Stimulated activated CD4-positive, alpha-beta T cell treated with anti-CD3 and anti-CD28 coated beads, Interleukin-1b, Interleukin-23, amount 100 ng/mL, for 1 hour (primary cell): ENCODE results near the gene PPIF.

ENCODE experiments used
- DNase-seq, 2 donors: peaks; one replicate each; pipeline ENCODE4 v3.0.0-alpha.2; 2020; ENCODE audit warnings: low read depth in 2 of 2

PPIF gene

DNA sequence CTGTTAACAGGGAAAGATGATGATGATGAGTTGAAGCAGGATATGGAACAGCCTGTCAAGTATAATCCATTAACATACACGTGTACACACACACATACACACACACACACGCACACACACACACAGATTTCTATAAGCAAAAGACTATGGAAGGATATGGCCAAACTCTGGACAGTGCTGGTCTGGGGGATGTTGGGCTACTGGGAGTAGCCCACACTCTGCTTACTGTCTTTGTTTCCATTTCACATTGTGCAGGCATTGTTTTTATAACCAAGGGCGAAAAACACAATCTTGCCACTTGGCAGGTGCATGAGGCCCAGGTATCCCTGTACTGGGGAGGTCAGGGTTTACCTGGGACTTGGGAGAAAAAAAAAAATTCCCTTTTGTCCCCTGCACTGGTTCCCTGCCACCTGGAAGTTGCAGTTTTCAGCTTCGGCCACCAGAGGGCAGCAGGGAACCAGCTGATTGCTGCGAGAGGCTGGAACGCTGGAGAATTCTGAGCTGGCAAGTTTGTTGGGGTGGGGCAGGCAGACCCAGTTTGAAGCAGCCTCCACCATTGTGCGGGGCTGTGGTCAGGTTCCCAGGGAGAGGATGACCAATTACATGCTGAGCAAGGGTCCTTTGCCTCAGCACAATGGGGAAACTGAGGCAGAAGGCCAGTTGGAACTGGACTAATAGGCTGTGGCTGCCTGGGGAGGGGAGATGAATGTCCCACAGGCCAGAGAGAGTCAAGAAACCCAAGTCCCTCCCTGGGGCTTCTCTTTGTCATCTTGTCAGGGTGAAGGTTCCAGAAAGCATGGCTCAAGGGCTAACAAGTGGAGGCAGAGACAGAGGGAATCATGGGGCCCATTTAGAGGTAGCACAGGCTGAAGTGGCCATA lies 27.3 kb downstream of the PPIF start:
- DNase-seq, result peak; percentile 54 to 56

DNA sequence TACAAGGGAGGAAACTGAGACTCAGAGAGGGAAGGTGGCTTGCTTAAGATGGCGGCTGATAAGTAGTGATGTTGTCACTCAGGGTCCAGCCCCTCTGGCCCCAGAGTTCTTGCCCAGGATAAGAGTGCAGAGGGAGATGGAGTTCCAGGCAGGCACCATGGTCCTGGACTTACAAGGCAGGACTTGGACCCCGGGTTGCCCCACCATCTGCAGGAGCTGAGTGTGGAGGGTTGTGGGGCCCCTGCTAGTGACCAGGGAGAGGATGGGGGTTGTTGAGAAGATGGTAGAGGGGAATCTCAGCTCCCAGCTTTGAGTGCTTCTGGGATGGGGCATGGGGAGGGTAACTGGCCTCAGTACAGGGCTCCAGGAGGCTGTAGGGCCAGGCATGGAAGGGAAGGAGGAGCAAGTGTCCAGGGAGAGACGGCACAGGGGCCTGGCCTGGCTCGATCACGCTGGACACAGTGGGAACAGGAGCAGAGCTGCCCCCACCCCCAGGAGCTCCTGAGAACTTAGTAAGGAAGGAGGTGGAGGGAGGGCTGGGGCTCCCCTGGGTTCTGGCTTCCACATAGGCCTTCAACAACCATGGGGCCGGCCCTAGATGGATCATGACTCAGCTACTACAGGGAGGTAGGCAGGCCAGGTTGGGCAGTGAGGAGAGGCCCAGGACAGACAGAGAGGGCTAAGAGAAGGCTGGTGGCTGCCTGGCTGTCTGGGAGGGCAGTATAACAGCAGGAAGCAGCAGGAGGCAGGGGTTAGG lies 28.2 kb downstream of the PPIF start:
- DNase-seq, result no peak

DNA sequence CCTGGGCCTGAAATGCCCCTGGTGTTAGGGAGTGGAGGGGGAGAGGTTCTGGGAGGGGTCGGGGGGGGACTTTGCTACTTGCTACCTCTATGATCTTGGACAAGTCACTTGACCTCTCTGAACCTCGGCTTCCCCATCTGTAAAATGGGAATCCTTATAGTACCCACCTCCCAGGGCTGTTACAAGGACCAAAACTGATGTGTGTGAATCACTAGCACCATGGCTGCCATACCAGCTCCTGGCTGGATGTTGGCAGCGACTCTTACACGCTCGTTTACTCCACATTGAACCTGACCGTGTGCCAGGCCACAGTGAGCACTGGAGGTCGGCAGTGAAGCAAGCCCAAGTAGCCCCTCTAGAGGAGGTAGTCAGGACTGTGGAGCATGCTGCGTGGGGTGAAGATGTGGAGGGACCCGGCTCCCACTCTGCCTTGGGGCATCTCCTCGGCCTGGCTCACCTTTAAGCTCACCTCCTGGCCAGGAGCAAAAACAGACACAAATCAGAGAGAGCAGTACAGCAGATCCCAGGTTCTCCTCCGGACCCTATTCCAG lies 28.9 kb downstream of the PPIF start:
- no peak for DNase-seq

DNA sequence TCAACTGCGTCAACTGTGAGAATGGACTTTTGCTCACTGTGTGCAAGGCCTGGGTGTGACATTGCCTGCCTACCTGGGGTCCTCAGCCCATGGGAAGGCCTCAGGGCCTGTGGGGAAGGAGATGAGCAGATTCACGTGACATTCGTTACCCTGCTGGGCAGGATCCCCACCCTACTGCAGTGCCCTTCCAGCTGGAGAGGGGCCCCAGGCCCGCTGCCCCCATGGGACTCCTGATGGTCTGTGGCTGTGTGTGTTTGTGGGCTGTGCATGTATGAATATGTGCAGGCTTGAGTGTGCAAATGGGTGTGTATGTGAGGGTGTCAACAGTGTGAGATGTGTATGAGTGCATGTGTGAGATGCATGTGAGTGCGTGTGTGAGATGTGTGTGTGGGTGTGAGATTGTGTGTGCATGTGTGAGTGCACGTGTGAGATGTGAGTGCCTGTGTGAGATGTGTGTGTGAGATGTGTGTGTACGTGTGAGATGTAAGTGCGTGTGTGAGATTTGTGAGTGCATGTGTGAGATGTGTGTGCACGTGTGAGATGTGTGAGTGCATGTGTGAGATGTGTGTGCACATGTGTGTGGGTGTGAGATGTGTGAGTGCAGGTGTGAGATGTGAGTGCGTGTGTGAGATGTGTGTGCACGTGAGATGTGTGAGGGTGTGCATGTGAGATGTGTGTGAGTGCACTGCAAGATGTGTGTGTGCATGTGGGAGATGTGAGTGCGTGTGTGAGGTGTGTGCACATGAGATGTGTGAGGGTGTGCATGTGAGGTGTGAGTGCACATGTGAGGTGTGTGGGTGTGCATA lies 29.7 kb downstream of the PPIF start:
- DNase-seq, result no peak

DNA sequence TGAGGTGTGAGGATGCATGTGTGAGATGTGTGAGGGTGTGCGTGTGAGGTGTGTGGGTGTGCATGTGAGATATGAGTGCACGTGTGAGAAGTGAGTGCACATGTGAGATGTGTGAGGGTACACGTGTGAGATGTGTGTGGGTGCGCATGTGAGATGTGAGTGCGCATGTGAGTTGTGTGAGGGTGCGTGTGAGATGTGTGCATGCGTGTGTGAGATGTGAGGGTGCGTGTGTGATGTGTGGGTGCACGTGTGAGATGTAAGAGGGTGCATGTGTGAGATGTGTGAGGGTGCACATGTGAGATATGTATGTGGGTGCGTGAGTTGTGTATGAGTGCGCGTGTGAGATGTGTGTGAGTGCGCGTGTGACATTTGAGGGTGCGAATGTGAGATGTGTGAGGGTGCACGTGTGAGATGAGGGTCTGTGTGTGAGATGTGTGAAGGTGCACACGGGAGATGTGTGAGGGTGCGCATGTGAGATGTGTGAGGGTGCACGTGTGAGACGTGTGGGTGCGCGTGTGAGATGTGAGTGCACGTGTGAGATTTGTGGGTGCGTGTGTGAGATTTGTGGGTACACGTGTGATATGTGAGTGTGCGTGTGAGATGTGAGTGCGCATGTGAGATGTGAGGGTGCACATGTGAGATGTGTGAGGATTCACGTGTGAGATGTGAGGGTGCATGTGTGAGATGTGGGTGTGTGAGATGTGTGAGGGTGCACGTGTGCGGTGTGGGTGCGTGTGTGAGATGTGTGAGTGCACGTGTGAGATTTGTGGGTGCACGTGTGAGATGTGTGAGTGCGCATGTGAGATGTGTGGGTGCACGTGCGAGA lies 30.5 kb downstream of the PPIF start:
- no peak for DNase-seq

DNA sequence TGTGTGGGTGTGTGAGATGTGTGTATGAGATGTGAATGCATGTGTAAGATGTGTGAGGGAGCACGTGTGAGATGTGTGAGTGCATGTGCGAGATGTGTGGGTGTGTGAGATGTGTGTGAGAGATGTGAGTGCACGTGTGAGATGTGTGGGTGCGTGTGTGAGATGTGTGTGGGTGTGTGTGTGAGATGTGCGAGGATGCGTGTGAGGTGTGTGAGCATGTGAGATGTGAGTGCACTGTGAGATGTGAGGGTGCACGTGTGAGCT lies 31.0 kb downstream of the PPIF start:
- DNase-seq, result no peak

DNA sequence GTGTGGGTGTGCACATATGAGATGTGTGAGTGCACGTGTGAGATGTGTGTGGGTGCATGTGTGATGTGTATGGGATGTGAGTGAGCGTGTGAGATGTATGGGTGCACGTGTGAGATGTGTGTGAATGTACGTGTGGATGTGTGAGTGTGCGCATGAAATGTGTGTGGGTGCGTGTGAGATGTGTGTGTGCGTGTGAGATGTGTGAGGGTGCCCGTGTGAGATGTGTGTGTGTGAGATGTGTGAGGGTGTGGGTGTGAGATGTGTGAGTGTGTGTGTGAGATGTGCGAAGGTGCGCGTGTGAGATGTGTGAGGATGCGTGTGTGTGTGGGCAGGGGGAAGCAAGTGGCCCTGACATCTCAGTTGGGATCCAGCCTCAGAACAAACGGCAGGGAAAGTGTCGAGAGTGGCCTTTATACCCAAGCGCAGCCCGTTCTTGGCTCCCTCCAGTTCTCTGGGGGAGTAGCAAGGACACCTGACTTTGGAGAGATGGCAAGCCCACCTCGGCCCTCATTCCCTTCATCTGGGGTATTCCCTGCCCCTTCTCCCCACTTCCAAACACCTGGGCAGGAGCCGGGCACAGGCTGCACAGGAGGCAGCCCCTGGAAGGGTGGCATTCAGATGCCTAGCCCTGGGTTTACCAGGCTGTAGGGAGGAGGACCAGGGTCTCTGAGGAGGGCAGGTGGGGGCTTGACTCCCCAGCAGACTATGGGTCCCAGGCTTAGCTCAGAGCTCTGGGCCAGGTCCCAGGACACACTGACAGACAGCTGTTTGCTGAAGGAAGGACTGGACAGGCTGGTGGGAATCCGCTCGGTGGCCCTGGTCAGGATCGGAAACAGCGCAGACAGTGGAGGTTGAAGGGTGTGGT lies 31.6 kb downstream of the PPIF start:
- DNase-seq, result no peak

DNA sequence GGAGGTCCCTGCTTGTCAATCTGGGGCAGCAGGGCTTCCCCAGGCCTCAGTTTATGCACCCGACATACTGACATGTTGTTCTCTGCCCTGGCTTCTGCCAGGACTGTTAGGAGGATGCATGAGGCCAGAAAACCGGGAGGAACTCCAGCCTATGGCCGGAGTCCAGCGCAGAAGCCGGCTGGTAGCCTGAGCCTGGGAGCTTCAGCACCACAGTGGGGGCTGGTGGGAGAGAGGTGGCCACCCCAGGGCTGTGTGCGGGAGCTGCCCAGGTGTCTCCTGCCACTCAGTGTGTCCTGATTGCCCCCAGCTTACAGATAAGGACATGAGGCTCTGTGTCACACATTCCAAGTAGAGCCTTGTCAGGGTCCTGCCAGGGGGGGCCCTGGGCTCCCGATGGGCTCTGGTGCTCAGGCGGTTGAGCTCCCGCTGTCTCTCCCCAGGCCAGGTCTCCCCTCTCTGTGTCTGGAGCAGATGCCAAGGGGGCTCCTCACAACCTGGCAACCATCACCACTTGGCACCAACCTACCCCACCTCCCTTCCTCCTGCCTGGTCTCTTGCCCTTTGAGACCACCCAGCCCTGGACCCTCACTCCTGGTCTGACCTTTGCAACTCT lies 32.3 kb downstream of the PPIF start:
- DNase-seq, result no peak

DNA sequence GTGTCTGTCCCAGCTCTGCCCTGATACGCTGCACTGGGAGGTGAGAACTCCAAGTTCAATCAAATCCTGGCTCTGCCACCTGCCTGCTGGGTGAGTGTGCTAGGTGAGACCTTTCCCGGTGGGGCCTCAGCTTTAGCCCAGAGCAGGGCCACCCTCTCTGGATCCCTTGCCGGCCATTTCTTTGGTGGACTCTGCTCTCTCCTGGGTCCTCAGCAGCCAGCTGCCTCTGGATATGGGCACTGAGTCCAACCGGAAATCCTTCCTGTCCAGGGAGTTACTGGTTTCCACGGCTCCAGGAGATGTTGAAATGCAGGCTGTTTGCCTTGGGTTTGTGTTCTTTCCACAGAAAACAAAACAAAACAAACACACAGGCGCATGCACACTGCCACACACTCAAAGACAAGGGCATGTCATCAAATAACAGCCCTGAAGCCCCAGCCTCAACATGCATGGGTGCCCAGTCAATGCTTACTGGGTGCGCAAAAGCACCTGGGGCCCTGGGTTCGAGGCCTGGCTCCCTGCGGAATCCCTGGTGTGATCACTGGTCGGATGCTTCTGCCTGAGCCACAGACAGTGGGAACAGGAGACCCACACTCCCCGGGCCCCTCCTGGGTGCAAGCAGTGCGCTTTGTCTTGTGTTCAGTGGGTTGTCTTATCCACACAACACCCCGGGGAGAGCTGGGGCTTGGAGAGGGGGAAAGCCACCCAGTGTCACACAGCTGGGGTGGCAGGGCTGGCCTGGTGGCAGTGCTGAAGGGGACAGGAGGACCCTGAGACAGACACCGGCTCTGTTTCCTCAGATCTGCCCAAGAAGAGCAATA lies 33.1 kb downstream of the PPIF start:
- no peak for DNase-seq

DNA sequence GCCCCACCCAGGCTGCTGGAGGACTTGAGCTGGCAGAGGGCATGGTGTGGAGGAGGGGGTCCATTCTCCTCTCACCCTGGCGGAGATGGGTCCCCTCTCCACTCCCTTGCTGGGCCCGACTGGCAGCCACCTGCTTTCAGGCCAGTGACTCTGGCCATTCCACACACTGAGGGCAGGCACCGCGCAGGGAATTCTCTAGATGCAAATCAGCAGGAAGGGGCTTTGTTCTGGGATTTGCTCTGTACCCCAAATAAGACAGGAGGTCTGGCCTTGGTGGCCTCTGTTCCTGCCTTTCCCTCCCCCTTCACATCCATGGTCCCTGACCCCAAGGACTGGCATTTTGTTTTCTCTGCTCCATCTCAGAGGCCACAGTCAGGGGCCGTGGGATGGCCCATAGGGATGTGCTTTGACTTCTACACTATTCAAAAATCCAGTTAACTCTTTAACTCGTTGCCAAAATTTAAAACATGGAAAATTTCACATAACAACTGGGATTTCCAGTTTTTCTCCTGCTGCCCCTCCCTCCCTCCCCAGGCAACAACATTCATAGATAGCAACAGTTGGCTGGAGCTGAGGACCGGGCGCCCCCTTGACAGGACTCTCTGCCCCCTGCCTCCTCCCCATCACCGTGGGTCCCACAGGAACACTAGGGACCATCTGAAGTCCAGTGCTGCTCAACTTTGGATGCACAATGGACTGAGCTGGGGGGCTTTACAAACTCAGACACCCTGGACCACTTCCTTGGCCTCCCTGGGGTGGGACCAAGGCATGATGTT lies 33.9 kb downstream of the PPIF start:
- DNase-seq, result no peak

DNA sequence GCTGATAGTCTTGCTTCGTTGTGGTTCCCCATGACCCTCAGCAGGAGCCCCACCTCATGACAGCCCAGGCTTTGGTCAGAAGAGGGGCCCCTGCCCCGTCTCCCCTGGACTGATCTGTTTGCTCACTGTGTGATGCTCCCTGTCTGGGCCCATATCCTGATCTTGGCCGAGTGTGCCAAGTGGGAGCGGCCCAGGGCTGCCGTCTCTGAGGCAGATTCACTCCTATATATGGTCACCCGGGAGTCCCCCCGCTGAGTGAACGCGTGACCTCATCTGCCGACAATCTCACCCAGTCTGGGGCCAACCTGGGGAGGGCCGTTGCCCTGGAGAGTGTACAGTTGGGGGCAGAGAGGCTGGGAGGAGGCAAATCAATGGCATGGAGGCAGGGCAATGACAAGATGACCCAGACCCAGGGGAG lies 34.5 kb downstream of the PPIF start:
- no peak for DNase-seq

DNA sequence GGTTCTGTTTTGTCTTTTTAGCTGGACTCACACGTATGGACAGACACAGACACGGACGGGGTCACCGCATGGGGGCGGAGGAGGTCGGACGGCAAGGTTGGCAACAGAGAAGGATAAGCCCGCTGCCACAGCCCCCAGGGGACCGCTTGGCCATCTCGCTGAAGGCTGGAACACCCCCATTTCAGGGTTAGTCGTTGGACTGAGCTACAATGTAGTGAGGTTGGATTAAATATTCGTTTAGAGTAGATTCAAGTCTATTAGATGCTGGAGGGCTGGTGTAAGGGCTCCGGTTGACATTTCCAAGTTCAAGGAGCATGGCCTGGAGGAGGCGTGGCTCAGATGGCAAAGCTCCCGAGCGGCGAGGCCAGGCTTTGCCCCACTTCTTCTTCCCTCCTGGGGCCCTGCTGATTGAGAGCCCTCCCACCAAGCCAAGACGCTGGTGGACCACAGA lies 35.2 kb downstream of the PPIF start:
- no peak for DNase-seq

DNA sequence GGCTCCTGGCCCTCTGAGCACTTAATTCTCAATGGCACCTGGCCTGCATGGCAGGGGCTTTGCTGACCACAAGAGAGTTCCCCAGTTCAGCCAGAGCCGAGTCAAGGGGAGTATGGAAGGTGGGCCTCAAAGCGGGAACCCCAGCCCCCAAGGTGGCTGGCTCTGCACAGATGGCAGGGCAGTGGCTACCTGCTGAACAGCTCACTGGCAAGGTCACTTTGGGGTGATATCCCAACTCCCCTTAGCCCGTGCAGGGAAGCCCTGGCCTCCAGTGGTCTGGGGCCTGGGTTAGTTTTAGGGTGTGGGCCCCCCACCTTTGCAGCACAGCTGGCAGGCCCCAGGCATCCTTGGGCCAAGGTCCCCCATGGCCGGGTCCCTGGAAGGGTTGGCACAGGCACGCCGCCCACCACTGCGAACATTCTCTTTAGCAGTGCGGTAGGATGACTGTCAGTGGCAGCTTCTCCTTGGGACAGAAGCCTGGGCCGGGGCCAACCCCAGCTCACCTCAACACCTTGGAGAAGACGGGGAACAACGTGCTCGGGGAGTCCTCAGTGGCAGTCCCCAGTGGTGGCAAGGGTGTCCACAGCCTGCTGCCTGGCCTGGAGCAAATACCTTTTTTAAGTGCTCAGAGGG lies 36.8 kb downstream of the PPIF start:
- no peak for DNase-seq

DNA sequence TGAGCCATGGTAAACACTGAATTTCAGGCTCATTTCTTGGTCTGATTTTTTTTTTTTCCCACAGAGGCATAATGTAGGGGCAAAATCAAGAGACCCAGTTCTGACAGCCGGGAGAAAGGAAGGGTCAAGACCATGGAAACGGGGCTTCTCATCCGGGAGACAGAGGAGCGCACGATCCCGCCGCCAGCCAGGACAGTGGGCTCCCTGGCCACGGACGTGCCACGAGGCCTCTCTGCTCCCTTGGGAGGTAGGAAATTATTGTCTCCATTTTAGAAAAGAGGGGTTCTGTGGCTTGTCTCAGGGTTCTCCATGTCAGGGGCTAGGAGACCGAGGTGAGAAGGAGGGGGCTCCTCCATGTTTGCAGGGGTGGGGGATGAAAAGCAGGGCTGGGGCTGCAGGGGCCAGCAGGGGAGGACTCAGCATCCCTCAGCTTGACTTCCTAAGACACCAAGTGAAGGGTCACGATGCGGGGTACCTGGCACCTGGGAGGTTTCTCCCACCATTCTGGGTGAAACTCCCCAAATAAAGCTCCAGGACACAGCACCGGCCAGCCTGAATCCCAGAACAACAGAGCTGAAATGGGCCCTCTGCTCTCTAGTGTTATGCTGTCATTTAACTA lies 37.6 kb downstream of the PPIF start:
- no peak for DNase-seq

DNA sequence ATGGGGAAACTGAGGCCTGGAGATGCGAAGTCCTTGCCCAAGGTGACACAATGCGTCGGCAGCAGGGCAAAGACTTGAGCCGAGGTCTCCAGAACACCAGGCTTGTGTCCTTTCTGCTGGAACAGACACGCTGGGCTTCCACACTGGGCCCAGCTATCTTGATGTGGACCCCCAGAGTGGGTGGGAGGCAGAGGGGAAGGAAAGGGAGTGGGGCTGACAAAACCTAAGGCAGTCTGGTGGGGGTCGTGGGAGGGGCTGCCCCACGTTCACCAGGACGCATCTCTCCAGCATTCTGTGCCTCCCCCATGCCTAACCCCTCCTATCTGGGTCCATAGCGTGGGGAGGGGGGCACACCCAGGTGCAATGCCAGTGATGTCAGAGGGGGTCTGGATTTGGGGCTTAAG lies 38.1 kb downstream of the PPIF start:
- no peak for DNase-seq

DNA sequence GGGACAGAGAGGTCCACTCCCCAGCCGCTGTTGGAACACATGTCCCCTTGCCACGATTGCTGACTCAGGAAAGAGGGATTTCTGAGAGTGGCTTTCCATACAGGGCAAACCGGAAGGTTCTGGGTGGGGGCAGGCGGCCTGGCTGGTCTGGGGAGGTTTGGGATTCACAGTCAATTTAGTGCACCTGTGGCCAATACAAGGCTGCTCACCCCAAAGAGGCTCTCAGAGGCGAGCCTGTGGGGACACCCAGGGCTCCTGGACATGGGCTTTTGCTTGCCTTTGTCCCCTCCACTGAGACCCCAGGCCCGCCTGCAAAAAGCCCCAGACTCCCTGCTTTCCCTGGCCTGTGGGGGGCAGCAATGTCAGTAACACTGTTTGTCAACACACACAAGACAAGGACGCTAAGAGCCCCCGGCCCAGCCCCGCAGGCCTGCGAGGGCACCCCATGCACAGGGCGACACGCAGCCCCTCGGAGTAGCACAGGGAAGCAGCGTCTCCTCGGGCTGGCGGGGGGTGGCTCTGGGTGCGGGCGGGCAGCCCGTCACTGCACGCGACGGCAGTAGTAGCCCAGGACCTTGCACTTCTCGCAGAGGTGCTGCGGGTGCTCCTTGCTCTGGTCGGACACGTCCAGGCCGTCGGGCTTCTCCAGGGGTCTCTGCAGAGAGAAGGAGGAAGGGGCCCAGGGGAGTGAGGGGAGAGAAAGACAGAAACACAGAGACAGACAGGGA lies 38.7 kb downstream of the PPIF start:
- no peak for DNase-seq
